Forelimb muscle (tissue), 1 donor: ENCODE measurements around the gene HLTF. TPM values are rescaled to one million over a fixed set of nuclear protein-coding genes. Genes with fewer than 3 reads are reported as not detected.

Experiments
- DNase-seq: peaks from one replicate; pipeline ENCODE4 v3.0.0-alpha.2; 2013; ENCODE audit warnings: low read depth
- polyA plus RNA-seq: library from polyadenylated mRNA; unstranded; fragments of 120-200 nt; gene quantifications from one replicate; pipeline ENCODE4 v1.2.1, GENCODE V29; 2013; ENCODE audit not compliant: insufficient read length

Gene HLTF
- polyA plus RNA-seq, 1 donor: 17.5 TPM

- no peak for DNase-seq
Observed at GRCh38 chr3:149016669-149017541, 69.4 kb downstream of the HLTF start.

GRCh38 chr3:149016242-149016641 is 70.1 kb downstream of the HLTF start:
- DNase-seq: no peak

GRCh38 chr3:149015393-149015792 is 70.9 kb downstream of the HLTF start:
- no peak for DNase-seq

- DNase-seq: no peak
Observed at GRCh38 chr3:149013726-149014125, 72.6 kb downstream of the HLTF start.

- no peak for DNase-seq
Observed at GRCh38 chr3:149011676-149012075, 74.7 kb downstream of the HLTF start.

- DNase-seq: no peak
Observed at GRCh38 chr3:149010966-149011365, 75.4 kb downstream of the HLTF start.

GRCh38 chr3:149010504-149010951 is 75.8 kb downstream of the HLTF start:
- DNase-seq: no peak

GRCh38 chr3:149009732-149010131 is 76.6 kb downstream of the HLTF start:
- DNase-seq: no peak

GRCh38 chr3:149007567-149008257 is 78.6 kb downstream of the HLTF start:
- DNase-seq: no peak

GRCh38 chr3:149005416-149005815 is 80.9 kb downstream of the HLTF start:
- no peak for DNase-seq

GRCh38 chr3:149004622-149005021 is 81.7 kb downstream of the HLTF start:
- no peak for DNase-seq

- no peak for DNase-seq
Observed at GRCh38 chr3:149003653-149004305, 82.6 kb downstream of the HLTF start.

- no peak for DNase-seq
Observed at GRCh38 chr3:149001727-149002126, 84.6 kb downstream of the HLTF start.

GRCh38 chr3:149000206-149000745 is 86.1 kb downstream of the HLTF start:
- no peak for DNase-seq

- no peak for DNase-seq
Observed at GRCh38 chr3:148999806-149000205, 86.5 kb downstream of the HLTF start.

GRCh38 chr3:148998715-148999423 is 87.5 kb downstream of the HLTF start:
- no peak for DNase-seq

GRCh38 chr3:148998297-148998696 is 88.0 kb downstream of the HLTF start:
- DNase-seq: no peak

- DNase-seq: no peak
Observed at GRCh38 chr3:148997623-148998022, 88.7 kb downstream of the HLTF start.

GRCh38 chr3:148992635-148993255 is 93.6 kb downstream of the HLTF start:
- DNase-seq: no peak

- no peak for DNase-seq
Observed at GRCh38 chr3:148992027-148992634, 94.2 kb downstream of the HLTF start.
